ENCODE results near the gene C6orf58.
"Not testable (repeated sequence)": the region's sequence is repeated elsewhere in the genome, so short reads cannot be mapped to it uniquely, and the experiment has no call there.

The C6orf58 gene

DNA sequence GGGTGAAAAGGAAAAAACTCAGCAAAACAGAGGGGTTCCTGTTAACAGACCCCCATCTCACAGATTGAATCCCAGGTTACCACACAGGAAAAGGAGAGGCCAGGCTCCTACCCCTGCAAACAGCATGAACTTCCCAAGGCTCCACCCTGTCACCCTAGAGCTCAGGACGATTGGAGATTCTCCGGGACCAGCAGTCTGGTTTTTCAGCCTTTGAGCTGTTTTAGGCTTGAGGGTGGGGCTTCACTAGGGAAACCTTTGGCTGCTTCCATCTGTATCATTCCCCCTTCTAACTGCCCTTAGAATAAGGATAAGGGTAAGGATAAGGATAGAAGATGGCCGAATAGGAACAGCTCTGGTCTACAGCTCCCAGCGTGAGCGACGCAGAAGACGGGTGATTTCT lies 16.0 kb downstream of the C6orf58 start:
- DNase-seq: no peak

DNA sequence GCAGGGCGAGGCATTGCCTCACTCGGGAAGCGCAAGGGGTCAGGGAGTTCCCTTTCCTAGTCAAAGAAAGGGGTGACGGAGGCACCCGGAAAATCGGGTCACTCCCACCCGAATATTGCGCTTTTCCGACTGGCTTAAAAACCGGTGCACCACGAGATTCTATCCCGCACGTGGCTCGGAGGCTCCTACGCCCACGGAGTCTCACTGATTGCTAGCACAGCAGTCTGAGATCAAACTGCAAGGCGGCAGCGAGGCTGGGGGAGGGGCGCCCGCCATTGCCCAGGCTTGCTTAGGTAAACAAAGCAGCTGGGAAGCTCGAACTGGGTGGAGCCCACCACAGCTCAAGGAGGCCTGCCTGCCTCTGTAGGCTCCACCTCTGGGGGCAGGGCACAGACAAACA lies 16.5 kb downstream of the C6orf58 start:
- DNase-seq: not testable (repeated sequence)

DNA sequence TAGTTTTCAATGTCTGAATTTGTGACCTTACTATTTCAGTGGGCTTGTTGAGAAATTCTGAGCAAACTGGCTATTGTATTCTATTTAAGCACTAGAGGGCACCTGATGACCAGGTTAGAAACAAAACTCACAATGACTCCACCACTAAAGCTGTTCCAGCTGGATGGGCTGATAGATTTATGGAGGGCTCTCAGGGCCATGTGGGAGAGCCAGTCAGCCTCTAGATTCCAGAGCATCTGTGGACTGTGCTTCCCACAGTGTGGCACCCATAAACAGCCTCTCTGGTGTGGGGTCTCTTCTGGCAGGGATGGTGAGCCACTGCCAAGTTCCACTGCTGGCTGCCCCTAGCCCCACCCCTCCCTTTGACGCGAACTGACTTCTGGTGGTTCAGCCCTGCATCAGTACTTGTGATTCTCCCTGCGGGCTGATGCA lies 29.2 kb downstream of the C6orf58 start:
- DNase-seq: no peak

DNA sequence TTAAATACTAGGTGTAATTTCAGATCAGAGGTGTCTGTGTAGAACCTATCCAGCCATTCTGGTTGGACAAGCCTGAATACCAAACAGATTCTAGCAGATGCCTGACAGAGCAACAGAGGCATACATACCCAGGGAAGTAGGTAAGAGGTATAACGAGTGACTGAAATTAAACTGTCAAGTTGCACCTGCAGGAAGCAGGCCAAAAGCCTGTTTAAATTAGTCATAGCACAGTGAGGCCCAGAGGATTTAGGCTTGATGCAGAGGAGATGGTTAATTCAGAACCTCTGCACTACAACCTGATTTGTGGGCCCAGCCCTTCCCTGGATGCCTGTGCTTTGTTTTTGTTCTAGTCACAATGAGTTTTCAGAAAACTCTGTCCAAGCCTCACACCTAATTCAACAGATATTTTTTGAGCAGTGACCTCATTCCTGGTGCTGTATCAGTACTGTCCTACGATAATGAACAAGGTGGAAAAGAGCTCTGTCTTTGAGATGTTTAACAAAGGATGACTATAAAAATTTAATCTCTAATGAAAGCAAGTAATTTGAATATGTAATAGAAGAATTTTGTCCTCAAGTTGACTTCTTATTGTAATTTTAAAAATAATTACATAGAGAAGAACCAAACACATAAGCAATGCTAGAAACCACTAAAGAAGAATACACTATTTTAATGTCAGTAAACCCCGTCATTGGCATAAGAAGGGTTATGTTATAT lies 31.7 kb downstream of the C6orf58 start:
- no peak for DNase-seq

DNA sequence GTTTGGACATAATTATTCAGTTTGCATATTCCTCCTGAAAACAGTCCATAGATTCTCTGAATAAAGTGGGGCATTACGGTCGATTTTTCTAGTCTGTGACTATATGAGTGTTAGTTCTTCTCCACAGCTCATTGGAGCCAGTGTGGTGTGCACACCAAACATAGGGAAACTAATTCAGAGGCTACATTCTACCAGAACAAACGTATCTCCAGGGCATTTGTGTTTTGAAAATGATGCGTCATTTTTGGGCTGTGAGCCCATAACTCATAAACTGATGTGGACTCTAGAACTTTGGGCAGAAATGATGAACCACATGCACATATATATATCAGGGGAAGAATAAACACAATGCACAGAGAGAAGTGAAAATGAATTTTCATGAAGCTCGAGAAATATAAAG lies 41.8 kb downstream of the C6orf58 start:
- DNase-seq: no peak

DNA sequence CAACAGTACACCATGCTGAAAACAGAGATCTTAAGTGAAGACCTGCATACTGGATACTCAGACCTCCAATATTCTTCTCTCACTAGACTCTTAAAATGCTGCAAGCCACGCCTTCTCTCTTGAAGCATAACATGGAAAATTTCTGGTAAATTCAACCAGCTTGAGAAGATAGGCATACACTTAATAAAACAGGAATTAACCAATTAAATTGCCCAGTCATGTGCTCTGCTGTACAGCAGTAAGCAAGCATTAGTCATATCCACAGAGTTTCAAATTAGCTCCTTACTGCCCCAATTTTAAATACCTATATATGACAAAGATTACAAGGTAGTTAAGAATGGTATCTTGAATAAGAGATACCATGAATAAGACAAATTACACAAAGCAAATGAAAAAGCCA lies 53.8 kb downstream of the C6orf58 start:
- DNase-seq: no peak

DNA sequence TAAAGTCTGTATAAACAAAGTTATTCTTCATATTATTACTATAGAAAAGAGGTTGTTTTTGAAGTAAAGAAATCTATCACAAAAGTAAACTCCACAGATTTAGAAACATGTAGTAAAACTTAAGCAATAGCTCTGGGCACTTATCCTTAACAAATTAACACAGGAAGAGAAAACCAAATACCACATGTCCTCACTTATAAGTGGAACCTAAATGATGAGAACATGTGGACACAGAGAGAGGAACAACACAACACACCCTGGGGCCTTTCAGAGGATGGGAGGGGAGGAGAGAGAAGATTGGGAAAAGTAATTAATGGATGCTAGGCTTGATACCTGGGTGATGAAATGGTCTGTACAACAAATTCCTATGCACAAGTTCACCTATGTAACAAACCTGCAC lies 57.2 kb downstream of the C6orf58 start:
- no peak for DNase-seq

DNA sequence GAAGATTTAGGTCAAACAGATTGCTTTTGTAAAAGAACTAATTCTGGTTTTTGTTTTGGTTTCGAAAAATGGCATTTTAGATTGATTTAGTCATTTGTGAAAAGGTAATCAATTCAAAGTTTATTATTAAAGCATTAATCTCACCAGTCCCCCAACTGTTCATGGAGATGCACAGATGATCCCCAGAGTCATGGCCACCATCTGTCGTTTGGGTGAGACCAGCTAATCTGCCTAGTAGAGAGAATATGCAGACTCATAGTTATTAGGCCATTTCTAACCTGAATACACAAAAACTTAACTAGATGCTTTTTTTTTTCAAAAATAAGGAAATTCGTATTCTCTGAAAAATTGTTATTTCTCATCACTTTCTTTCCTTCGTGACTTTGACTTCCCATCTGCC lies 58.1 kb downstream of the C6orf58 start:
- DNase-seq: no peak

DNA sequence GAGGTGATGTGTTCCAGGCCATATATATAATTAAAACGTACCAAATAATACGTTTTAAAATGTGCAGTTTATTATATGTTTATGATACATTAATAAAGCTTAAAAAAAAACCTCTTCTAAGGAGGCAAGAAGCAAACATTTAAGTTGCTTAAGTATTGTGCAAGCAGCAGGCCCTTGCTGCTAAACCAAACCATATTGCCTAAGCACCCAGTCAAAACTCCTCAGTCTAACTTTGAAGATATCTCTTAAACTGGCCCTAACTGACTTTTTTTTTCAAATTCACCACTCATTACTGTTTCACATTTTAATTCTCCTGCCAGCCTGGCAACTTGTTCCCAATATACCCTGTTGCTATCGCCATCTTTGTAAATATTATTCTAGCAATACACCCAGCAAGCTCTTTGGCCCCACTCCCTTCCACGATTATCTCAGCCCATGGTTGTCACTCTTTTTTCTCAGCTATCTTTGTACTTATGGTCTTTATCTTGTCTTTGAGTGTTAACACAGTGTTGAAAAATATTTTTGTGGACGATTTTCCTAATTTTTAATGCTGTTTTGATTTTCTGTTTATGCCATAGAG lies 60.9 kb downstream of the C6orf58 start:
- DNase-seq: no peak
